T-helper 9 cell (primary cell): ENCODE results near the gene BRICD5.
"Not testable (repeated sequence)": the region's sequence is repeated elsewhere in the genome, so short reads cannot be mapped to it uniquely, and the experiment has no call there.

Experiments
- DNase-seq: peaks from one replicate; pipeline ENCODE4 v3.0.0-alpha.2; 2020
- total RNA-seq, 2 donors: gene quantifications; one replicate each; lab custom pipeline; 2026; lab: John Stamatoyannopoulos, UW

The BRICD5 gene
- 1.4 to 6.2 reads per million in 2 donors for total RNA-seq

GRCh38 chr16:2210386-2211365 lies at the start of gene BRICD5:
Gene BRICD5 (minus strand): TSS chr16:2210863. CDS start chr16:2210833, 30 bp downstream.
- no peak for DNase-seq

DNA sequence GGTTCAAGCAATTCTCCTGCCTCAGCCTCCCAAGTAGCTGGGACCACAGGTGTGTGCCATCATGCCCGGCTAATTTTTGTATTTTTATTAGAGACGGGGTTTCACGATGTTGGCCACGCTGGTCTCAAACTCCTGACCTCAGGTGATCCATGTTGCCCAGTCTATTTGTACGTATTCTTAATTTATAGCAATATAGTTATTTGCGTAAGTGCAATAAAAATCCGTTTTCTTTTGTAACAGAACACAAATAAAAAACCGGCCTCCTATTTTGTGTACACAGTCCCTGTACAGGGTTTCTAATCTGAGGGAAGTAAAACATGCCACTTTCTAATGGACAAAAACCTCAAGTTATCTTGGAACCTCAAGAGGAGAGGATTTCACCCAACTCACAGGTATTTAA lies 49.6 kb upstream of the BRICD5 start:
- DNase-seq, result no peak

DNA sequence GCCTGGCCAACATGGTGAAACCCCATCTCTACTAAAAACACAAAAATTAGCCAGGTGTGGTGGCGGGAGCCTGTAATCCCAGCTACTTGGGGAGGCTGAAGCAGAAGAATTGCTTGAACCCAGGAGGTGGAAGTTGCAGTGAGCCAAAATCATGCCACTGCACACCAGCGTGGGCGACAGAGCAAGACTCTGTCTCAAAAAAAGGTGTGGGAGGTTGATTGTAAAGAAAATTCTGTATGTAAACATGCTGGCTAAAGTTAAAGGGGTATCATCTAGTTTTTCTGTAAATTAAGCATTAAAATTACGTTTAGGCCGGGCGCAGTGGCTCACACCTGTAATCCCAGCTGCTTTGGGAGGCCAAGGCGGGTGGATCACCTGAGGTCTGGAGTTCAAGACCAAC lies 47.9 kb upstream of the BRICD5 start:
- not testable (repeated sequence) for DNase-seq

DNA sequence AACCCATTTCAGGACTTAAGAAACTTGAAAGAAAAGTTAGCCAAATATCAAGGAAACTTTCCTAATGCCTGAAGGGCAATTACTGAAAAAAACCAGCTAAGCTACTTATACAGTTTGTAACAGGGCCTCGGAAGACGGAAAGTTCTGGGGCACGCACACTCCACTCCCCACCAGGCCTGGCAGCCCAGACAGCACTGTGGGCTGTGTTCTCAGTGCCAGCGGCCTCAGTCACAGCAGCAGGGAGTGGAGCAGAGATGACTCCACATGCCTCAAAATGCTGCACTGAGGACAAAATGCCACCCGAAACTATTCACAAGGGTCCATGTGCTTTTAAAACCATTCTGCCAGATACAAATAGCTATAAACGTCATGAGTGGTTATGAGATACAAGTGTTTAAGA lies 47.1 kb upstream of the BRICD5 start:
- DNase-seq, result no peak

DNA sequence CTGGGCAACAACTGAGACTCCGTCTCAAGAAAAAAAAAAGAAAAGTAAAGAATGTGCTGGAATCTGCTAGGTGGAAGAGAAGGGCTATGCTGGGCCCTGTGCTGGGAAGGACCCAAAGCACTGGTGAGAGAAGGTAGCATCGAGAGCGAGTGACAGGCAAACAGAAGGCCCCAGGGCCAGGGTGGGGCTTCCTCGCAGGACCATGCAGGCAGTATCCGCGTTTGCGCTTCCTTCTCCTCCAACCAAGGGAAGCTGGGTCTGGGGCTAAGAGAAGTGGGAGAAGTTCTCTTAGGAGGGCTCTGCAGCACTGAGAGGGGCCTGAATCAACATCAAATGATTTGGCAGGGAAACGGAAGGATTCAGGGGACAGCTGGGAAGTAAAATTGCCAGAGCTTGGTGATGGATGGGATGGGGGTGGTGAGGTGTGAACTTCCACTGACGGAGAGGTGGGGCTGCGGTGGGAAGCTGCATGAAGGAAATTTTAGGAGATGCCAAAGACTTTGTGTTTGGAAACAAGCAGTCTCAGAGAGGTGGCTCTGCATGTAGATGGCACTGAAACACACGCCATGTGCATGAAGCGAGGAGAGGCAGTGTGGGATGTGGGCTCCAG lies 46.0 kb upstream of the BRICD5 start:
- no peak for DNase-seq

DNA sequence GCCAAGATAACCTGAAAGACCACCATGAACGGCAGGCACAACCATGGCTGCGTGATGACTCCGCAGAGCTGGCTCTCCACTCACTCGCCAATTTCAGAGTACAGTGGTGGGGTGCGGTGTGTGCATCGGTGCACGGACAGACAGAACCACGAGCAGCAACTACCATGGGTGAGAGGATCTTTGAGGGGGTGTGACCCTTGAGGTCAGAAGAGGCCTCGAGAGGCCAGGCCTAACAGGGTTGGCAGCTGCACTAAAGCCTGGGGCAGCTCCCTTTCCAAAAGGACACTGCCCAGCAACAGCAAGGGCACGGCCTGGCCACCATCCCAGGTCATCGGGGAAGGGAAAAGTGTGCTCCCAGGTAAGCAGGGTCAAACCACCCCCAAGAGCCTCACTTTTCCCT lies 42.6 kb upstream of the BRICD5 start:
- DNase-seq, result no peak

- no peak for DNase-seq
Observed at GRCh38 chr16:2252806-2253148, 42.1 kb upstream of the BRICD5 start.

GRCh38 chr16:2251296-2252111 lies 40.8 kb upstream of the BRICD5 start, which contains the start of gene ECI1:
Gene ECI1 (minus strand): TSS chr16:2251587. CDS start chr16:2251566, 21 bp downstream.
- DNase-seq, result peak; percentile 66

DNA sequence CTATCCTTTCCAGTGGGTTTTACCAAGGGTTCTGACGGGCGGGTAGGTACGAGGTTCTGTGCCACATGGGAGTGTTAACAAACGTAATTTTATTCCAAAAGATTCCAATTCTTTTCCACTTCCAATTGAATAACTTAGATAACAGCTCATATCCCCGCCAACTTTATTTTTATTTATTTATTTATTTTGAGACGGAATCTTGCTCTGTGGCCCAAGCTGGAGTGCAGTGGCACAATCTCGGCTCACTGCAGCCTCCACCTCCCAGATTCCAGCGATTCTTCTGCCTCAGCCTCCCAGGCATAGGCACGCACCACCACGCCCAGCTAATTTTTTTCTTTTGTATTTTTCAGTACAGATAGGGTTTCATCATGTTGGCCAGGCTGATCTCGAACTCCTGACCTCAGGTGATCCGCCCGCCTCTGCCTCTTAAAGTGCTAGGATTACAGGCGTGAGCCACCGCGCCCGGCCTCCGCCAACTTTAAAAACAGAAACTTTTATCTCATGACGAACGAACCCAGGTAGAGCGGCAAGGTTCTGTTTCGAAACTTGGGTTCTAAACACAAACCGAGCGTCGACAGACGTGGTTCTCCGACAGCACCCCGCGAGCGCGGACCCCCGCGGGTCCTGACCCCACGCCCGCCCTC lies 40.1 kb upstream of the BRICD5 start:
- peak; percentile 21 for DNase-seq

GRCh38 chr16:2246301-2246885 lies 35.7 kb upstream of the BRICD5 start:
- no peak for DNase-seq

- no peak for DNase-seq
Observed at GRCh38 chr16:2244926-2245795, 34.5 kb upstream of the BRICD5 start.

DNA sequence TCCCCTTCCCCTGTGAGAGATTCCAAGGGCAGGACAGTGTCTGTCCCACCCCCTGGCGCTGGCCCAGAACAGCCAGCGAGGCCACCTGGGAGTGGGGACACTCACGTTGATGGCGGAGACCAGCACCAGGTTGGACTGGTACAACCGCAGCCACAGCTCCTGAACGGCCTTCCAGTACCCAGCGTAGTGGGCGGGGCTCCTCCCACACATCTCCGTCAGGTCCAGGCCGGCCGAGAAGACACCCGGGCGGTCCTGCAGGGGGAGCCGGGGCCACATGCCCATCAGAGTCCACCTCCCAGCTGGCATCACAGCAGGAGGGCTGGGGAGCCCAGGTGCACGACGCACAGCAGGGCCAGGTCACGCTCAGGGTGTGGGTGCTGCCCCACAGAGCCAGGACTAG lies 33.6 kb upstream of the BRICD5 start:
- no peak for DNase-seq

- DNase-seq, result no peak
Observed at GRCh38 chr16:2243781-2244180, 33.1 kb upstream of the BRICD5 start.

- no peak for DNase-seq
Observed at GRCh38 chr16:2243031-2243528, 32.4 kb upstream of the BRICD5 start.

DNA sequence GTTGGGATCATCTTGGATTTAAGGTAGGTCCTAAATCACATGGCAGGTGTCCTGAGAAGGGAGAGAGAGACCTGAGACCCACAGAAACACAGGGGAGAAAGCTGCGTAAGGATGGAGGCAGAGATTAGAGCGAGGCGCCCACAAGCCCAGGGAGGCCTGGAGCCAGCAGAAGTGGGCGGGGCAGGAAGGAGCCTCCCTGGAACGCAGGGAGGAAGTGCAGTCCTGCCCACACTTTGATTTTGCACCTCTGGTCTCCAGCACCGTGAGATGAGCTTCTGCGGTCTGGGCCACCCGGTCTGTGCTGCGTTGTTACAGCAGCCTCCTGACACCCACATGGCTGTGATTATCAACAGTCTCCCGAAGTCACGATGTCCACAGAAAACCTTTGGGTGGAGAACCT lies 31.9 kb upstream of the BRICD5 start:
- no peak for DNase-seq

GRCh38 chr16:2240331-2240730 lies 29.7 kb upstream of the BRICD5 start:
- DNase-seq, result not testable (repeated sequence)

DNA sequence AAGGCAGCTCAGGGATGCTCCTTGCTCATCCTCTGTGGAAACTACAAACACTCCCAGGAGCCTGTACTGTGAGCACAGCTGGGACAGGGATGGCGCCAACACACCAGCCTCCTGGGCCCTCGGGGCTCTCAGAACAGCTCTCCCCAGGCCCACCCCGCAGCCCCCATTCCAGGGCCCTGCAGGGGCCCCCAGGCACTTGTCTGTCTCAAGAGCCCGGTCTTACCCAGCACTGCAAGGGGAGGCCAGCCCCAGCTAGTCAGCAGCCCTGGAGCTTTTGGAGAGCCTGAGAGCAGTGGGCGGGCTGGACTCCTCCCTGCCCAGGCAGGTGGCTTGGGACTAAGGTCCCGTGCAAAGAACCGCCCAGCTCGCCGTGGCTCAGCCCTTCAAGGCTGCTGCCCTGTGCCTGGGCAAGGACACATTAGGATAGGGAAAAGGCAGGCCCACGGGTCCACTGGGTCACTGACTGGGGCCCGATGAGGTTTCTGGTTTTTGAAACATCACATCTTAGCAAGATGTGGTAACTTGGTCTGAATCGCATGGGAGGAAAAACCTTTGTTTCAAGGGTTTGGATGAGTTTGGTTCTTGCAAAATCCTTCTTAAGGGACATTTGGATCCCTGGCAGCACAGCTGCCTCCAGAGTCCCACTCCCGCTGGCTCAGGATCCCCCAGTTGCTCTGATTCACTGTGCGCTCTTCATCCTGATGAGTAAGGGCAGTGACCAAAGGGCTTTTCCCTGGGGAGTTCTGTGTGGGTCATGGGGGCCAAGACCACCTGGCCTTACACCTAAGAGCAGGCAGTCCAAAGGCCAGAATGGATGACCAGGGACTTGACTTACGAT lies 28.4 kb upstream of the BRICD5 start:
- no peak for DNase-seq

GRCh38 chr16:2238150-2238837 lies 27.6 kb upstream of the BRICD5 start:
- DNase-seq, result no peak

DNA sequence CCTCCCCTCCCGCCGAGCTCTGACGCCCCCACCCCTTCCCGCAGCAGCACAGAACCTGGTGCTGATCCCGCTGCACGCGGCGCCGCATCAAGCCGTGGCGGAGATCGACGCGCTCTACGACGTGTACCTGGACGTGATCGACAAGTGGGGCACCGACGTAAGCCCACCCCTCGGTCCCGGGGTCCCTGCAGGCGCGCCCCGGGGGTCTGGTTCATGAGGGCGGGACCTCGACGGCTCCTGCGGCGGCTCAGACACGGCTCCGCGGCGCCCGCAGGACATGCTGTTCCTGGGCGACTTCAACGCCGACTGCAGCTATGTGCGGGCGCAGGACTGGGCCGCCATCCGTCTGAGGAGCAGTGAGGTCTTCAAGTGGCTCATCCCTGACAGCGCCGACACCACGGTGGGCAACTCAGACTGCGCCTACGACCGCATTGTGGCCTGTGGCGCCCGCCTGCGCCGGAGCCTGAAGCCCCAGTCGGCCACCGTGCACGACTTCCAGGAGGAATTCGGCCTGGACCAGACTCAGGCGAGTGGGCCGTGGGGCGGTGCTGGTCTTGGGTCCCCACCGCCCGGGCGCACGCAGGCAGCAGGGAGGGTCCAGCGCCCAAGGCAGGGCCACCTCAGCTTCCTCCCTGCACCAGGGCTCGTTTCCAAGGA lies 27.0 kb upstream of the BRICD5 start:
- no peak for DNase-seq
